GM19035 (cell line): ENCODE data around the gene GJC2.
"Not testable (repeated sequence)": the region's sequence is repeated elsewhere in the genome, so short reads cannot be mapped to it uniquely, and the experiment has no call there.

Source experiments
- ATAC-seq: cut with Tn5 transposase; IDR thresholded peaks from one replicate; pipeline ENCODE4 v1.9.1; 2021; ENCODE audit not compliant: unreplicated experiment

The GJC2 gene

DNA sequence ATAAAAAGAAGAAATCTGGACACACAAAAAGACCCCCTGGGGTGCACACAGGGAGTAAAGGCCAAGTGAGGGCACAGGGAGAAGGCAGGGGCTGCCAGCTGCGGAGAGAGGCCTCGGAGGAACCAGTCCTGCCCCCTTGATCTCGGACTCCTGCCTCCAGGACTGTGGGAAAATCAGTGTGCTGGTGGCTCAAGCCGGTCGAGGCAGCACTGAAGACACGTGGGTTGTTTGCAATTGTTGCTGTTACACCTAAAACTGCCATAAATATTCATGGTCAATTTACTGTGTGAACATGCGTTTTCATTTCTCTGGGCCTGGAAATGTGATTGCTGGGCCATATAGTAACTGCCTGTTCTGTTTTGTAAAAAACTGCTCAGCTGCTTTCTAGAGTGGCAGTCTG, 34.4 kb downstream of the GJC2 start:
- no peak for ATAC-seq

DNA sequence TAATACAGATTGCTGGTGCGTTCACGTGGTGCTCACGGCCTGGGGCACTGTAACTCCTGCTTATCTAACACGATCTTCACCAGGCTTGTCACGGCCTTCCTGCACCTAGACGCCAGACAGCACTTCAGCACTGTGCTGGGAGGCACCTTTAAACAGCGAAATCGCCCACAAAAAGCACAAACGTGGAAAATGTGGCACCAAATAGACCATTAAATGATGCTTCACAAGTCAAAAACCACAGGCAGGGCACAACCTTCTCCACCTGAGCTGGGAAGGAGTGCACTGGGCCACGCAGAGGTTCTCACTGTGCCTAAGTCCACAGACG, 35.9 kb downstream of the GJC2 start:
- no peak for ATAC-seq

DNA sequence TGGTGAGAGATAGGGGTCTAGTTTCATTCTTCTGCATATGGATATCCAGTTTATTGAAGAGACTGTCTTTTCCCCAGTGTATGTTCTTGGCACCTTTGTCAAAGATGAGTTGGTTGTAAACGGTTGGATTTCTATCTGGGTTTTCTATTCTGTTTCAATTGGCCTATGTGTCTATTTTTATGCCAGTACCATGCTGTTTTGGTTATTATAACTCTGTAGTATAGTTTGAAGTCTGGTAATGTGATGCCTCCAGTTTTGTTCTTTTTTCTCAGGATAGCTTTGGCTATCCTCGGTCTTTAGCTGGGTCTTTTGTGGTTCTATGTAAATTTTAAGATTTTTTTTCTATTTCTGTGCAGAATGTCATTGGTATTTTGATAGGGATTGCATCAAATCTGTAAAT, 38.5 kb downstream of the GJC2 start:
- not testable (repeated sequence) for ATAC-seq

DNA sequence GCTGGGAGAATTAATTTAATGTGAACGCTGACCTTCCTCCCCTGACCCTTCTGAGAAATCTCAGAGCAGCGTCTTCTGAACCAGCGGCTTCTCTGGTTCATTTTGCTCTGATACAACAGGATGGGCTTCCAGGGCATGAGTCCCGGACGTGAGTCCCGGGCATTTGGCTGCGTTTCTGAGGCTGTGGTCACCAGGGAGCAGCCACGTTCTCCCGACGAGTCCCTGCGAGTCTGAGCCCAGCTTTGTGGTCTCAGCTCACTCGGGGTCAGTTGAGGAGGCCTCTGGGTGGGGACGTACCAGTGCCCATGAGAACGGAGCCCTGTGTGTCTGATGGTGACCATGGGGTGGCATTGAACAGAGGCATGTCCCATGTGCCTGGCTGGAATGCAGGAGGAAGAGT, 40.5 kb downstream of the GJC2 start:
- no peak for ATAC-seq

DNA sequence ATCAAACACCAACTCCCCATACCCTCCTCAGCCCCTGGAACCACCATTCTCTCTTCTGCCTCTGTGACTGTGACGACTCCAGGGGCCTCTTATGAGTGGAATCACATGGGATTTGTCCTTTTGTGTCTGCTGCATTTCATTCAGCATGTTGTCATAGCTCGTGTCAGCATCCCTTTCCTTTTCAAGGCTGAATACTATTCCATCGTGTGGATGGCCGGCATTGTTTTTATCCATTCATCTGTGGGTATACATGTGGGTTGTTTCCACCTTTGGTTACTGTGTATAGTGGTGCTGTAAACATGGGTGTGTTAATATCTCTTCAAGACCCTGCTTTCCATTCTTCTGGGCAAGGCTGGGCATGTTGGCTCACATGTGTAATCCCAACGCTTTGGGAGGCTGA, 41.0 kb downstream of the GJC2 start:
- no peak for ATAC-seq

DNA sequence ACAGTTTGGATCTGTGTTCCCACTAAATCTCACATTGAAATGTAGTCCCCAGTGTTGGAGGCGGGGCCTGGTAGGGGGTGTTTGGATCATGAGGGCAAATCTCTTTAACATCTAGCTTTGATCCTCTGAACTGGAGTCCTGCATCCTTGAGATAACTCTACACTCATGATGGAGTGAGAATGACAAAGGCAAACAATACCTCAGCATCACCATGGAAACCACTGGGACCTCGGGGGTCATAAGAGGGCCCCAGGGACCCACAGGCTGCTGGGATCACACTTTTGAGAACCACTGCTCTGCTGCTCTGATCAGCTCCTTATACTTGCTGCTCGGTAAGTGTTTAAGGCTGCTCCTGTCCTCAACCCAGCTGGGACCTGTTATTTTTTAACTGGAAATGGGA, 44.7 kb downstream of the GJC2 start:
- ATAC-seq, result no peak

DNA sequence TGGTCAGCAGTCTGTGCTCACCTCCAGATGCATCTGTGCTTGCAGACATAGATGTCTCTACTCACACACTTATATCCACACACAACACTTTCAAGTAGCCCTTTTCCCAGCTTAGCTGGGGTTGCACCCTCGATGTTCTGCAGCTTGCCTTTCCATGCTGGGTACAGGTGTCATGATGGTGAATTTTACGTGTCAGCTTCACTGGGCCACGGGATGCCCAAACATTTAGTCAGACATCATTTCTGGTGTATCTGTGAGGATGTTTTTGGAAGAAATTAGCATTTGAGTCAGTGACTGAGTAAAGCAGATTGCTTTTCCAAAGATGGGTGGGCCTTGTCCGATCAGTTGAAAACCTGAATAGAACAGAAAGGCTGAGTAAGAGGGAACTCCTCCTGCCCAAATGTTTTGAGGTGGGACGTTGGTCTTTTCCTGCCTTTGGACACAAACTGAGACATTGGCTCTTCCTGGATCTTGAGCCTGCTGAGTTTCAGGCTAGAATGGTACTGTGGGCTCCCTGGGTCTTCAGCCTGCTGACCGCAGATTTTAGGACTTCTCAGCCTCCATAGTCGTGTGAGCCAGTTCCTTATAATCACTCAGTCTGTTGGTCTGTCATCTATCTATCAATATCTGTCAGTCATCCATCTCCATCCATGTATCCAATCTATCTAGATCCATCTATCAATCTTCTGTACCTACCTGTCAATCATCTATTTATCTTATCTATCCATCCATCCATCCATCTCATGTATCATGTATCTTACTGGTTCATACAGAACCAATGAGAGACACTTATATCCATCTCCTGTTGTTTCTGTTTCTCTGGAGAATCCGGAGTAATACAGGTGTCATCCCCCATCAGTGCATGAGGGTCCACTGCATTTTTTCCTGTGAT, 45.4 kb downstream of the GJC2 start:
- ATAC-seq, result no peak

DNA sequence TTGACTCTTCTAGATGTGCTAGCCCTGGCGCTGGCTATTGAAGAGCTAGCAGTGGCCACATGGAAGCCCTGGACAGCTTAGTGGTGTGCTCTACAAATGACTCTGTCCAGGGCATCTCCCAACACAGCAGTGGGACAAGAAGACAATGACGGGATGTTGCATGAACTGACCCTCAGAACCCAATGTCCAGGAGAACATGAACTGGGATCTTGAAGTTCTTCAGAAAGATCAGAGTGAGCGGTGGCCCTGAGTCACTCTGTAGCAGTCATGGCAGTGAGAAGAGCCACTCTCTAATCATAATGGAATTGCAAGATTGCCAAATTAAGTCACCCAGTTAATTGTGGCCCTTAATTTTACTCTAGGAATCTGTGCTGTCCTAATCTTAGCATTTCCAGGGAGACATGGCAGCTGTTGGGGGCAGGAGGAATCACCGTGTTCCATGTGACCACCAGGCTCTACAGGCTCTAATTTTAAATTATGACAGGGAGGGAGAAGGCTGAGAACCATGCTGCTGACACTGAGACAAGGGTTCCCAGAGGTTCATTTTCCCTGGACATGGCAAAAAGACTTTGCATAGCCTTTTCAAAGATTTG, 47.9 kb downstream of the GJC2 start:
- ATAC-seq, result no peak

DNA sequence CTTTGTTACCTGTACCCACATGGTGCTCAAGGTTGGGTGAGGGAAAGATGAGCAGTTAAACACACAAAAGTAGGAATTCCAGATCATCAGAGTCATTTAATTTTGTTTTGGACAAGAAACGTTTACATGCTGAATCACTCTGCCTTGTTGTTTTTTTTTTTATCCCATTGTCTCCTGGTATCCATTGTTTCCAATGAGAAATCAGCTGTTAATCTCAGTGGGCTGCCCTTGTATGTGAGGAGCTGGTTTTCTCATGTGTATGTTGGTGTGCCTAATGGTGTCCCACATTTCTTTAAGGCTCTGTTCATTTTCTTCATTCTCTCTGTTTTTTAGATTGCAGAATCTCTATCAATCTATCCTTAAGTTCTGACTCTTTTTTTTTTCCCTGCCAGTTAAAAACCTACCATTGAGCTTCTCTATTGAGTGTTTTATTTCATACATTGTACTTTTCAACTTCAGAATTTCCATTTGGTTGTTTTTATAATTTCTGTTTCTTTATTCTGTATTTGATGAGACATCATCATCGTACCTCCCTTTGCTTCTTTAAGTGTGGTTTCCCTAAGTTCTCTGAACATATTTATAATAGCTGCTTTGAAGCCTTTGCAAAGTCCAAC, 49.4 kb downstream of the GJC2 start:
- no peak for ATAC-seq

DNA sequence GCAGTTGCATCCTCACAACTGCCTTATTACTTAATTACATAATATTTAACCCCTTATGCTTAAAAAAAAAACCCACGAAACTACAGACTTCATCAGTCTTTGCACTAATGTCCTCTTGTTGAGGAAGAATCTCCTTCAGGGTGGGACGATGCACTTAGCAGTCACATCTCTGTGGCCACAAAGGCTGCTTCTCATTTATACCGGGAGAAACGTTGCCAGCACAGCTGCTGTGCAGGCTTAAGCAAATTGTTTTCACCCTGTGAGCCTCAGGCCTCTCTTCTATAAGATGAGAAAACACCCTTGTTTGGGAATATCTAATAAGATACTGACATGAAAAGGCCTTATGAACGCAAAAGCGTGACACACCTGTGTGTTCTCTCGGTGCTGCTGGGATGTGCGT, 55.2 kb downstream of the GJC2 start:
- ATAC-seq, result no peak

DNA sequence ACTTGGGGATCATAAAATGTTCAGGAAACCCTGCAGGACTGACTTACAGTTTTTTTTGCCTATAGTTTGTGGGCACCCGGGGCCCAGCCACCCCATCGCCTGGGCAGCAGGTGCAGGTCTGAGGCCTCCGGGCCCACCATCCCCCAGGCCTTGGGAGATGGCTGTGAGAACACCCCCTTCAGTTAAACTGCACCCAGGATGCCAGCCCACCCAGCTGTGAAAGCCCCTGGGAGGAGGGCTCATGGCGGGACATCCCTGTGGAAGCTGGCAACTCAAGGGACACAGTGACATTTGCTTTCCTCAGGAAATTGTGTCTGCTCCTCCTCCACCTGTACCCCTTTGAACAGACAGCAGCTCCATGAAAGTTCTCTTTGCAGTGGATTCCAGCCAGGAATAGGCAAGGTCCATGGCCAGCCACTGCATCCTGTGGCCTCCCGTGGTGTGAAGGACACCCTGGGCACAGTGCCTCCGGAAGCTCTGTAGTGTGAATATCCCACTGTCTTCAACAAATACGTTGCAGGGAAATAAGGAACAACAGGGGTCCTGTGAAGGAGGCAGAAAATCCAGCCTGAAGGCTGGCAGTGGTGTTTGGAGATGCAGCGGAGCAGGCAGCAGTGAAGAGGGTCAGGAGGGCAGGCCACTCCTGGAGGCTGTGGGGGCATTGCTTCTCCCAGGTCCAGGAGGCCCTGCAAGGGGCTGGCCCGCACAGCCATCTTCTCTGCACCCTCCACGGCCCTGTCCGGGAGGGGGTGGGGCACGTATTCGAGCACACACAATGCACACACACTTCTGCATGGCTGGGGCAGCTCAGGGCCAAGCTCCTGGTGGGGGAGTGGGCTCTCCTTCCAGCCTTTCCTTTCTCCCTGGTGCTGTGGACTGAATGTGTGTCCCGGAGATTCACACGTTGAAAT, 56.1 kb downstream of the GJC2 start:
- ATAC-seq, result no peak

DNA sequence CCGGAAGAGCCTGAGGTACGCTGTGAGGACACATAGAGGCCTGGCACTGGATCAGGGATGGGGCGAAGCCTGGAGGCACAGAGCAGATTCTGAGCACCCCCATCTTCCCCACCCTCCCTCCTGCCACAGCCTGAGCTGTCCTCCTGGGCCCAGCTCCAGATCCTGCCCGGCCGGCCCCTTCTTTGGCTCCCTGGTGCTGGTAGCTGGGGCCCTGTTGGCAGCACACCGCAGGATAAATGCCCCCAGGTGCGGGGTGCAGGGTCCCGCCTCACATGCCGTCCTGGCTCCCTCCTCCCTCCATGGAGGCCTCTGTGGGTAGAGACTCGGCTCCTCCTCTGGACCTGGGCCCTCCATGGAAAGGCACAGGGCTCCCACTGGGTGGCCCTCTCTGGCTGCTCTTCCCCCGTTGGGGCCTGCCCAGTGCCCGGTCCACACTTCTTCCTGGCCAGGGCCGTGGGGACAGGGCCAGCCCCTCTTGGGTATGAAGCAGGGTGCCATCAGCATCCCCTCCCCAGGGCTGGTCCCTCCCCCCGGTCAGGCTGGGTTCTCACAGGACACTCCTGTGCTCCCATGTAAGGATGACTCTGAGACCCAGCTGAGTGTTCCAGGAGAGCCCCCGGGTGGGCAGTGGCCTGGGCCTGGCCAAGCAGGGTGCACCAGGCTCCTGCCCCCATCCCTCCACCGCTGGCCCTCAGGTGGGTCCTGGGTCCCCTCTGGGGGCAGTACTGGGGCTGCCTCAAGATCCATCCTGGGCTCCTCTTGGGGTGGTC, 57.0 kb downstream of the GJC2 start:
- ATAC-seq, result no peak

DNA sequence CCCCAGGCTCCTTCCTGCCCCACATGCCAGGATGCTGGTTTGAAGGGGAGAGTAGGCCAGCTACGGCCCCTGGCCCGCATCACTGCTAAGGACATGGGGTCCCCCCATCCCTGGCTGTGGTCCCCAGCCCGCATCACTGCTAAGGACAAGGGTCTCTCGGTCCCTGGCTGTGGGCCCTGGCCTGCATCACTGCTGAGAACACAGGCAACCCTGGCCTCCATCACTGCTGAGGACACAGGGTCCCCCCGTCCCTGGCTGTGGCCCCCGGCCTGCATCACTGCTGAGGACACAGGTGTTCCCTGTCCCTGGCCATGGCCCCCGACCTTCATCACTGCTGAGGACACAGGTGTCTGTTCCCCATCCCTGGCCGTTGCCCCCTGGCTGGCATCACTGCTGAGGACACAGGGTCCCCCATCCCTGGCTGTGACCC, 57.7 kb downstream of the GJC2 start:
- no peak for ATAC-seq

DNA sequence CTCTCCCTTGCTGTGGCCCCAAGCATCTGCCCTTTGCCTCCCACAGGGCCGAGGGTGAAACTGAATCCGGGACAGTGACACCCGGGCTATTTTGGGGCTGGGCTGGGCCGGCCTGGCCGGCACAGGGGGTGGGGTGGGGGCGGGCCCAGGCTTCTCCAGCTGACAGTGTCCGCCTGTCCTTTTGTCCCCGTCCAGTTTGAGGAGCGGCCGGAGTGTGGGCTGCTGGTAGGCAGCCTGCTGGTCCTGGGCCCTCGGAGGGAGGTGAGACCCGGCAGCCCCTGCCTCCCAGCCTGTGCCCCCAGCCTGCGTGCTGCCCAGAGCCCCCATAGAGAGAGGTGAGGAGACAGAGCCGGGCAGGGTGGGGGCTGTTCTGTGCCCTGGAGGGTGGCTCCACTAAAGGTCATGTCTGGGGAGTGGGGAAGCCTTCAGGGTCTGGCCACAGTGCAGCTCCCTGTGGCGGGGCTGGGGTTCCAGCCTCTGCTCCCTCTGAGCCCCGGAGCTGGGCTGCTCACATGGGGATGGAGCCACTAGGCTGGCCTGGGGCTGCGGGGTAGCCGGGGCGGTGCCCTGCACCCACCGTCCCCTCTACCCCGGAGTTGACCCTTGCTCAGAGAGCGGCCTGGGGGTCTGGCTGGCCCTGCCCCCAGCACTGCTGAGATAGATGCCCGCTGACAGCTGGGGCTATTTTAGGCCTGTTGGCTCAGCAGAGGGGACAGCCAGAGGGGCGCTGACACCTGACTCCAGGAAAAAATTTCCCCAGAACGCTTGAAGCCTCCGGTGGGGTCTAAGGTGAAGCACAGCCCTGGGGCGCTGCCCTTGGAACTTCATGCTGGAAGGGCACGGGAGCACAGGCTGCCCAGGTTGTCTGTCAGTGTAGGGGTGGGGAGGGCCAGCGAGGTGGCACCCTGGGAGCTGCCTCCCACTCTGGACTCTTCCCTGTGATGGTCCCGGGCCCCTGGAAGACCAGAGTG, 58.4 kb downstream of the GJC2 start, which contains the start of gene OBSCN:
TSS of gene OBSCN (plus strand) at position 194 of the 971 bp plus-strand sequence. CDS start 3,740 bp downstream, outside the sequence.
- ATAC-seq, result no peak

DNA sequence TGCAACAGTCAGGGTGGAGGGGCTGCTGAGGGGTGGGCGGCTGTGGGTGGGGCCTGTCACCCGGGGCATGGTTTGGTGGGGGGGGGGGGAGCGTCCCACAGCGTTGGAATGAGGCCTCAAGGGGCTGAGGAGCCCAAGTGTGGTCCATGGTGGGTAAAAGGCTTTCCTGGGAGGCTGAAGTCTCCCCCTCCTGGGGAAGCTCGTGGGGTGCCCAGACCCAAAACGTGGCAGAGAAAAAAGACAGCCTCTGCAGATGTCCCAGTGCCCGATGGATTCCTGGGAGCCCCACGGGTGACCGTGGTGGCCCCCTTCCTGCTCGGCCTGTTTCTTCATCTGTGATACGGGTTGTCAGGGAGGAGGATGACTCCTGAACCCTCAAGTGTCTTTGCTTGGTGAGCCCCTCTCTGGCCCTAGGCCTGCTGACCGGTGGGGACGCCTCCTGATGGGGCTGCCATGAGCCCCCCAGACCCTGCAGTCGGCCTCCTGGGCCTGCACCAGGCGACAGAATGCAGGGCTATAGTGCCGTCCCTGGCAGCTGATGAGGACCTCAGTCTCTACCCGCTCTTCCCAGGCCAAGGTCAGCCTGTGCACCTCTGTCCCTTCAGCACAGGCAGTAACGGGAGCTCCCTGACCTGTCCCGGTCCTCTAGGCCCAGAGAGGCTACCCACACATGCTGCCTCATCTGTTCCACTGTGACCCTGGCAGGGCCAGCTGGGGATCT, 59.3 kb downstream of the GJC2 start:
- ATAC-seq, result no peak
